K562 (cell line): ENCODE data around the gene ADARB2. TPM values are rescaled to one million over a fixed set of nuclear protein-coding genes. Genes with fewer than 3 reads are reported as not detected.

Source experiments
- ATAC-seq: fragments of 200-7000 bp; cut with Tn5 transposase; 3 replicates; pipeline ENCODE4 v1.9.1; 2020; ENCODE audit warnings: moderate library complexity
- BruUV-seq: library from RNA; stranded (reverse); fragments of 400-500 nt; replicated peaks from 2 replicates; lab custom pipeline; 2021; lab: Mats Ljungman, UMichigan
- CTCF ChIA-PET: fragments of 300-600 bp; formaldehyde crosslinking; extraction: SDS; loops from one replicate; lab custom pipeline; 2021; ENCODE audit warnings: low intra/inter-chr PET ratio; lab: Yijun Ruan, JAX
- POLR2A ChIA-PET: fragments of 300-600, 350-650 bp; sonication (Branson Sonifier 250); formaldehyde crosslinking; extraction: SDS; loops from one replicate; lab custom pipeline; 2021; ENCODE audit warnings: antibody characterized with exemption, inconsistent platforms; lab: Yijun Ruan, JAX
- DNase-seq, 4 experiments: peaks; one replicate each; pipeline versions ENCODE4 v3.0.0 to v3.0.0-alpha.2; 2011 to 2018; ENCODE audit warnings: low spot score in 3 of 4, mixed read lengths in 3 of 4; ENCODE audit errors: extremely low read depth in 1 of 4
- FAIRE-seq: peaks from 2 replicates; lab custom pipeline; 2011; peaks lifted over from hg19 to GRCh38; lab: Jason Lieb, UNC
- H2AFZ ChIP-seq: 2 replicates; pipeline ENCODE4 v1.6.0; 2011; ENCODE audit warnings: low read depth, low read length, control low read depth, inconsistent platforms
- H3K27ac ChIP-seq: fragments of 200-600 bp; 3 replicates; pipeline ENCODE4 v1.8.0; 2011; ENCODE audit warnings: low read depth, mild to moderate bottlenecking, control low read depth, inconsistent platforms, low read length, moderate library complexity, mixed read lengths; ENCODE audit errors: extremely low read depth
- H3K27me3 ChIP-seq, 2 experiments: fragments of 300-600 bp in 1 of 2; 2 replicates in 1 of 2; 3 replicates in 1 of 2; pipeline versions ENCODE4 v1.6.0 to v1.8.0; 2011; ENCODE audit warnings: inconsistent platforms in 2 of 2, low read length in 2 of 2, mild to moderate bottlenecking in 1 of 2, mixed read lengths in 1 of 2, moderate library complexity in 1 of 2; ENCODE audit not compliant: control insufficient read depth in 2 of 2, insufficient read depth in 2 of 2
- H3K36me3 ChIP-seq: fragments of 300-600 bp; 3 replicates; pipeline ENCODE4 v1.8.0; 2011; ENCODE audit warnings: mild to moderate bottlenecking, low read length, inconsistent platforms; ENCODE audit not compliant: control insufficient read depth, insufficient read depth
- H3K4me1 ChIP-seq, 2 experiments: fragments of 200-600 bp in 1 of 2; replicated peaks in 1 of 2; 2 replicates in 1 of 2; 3 replicates in 1 of 2; pipeline versions ENCODE4 v1.5.1 to v1.8.0; 2011; ENCODE audit warnings: inconsistent platforms in 2 of 2, low read length in 2 of 2, mild to moderate bottlenecking in 1 of 2, mixed read lengths in 1 of 2, moderate library complexity in 1 of 2; ENCODE audit not compliant: control insufficient read depth in 2 of 2, insufficient read depth in 2 of 2
- H3K4me2 ChIP-seq: 2 replicates; pipeline ENCODE4 v1.6.1; 2011; ENCODE audit warnings: low read length, control low read depth, inconsistent platforms, mixed read lengths; ENCODE audit not compliant: insufficient read depth
- H3K4me3 ChIP-seq: fragments of 200-600 bp; sonication (generic), shearing (Covaris generic); 2 replicates; pipeline ENCODE4 v1.5.1; 2016; ENCODE audit warnings: control low read depth, inconsistent platforms
- H3K79me2 ChIP-seq: fragments of 200-600 bp; 3 replicates; pipeline ENCODE4 v1.8.0; 2011; ENCODE audit warnings: low read length, inconsistent platforms; ENCODE audit not compliant: control insufficient read depth, insufficient read depth
- H3K9ac ChIP-seq, 2 experiments: 2 replicates each; pipeline versions ENCODE4 v1.6.0 to v1.6.1; 2011; ENCODE audit warnings: low read depth in 2 of 2, low read length in 2 of 2, control low read depth in 1 of 2, inconsistent platforms in 1 of 2, mild to moderate bottlenecking in 1 of 2, mixed read lengths in 1 of 2; ENCODE audit not compliant: insufficient read depth in 1 of 2
- H3K9me1 ChIP-seq: one replicate; pipeline ENCODE4 v1.6.0; 2011; ENCODE audit warnings: inconsistent platforms, mild to moderate bottlenecking, low read length, moderate library complexity; ENCODE audit not compliant: control insufficient read depth, insufficient read depth
- H3K9me3 ChIP-seq: replicated peaks from 2 replicates; pipeline ENCODE4 v1.5.1; 2011; ENCODE audit warnings: low read depth, low read length, inconsistent platforms; ENCODE audit not compliant: control insufficient read depth, insufficient read depth
- H4K20me1 ChIP-seq: replicated peaks from 2 replicates; pipeline ENCODE4 v1.6.1; 2011; ENCODE audit warnings: low read length, inconsistent platforms, mixed read lengths; ENCODE audit not compliant: control insufficient read depth, insufficient read depth
- CBFA2T2 ChIP-seq: fragments of 450-650 bp; conservative IDR thresholded peaks from 2 replicates; pipeline ENCODE4 v1.6.1; 2017; ENCODE audit warnings: mild to moderate bottlenecking
- PATZ1 ChIP-seq: fragments of 250-450 bp; sonication (Bioruptor Pico); IDR thresholded peaks from 2 replicates; pipeline ENCODE4 v1.5.0; 2020; ENCODE audit warnings: mild to moderate bottlenecking, borderline replicate concordance
- PPARD ChIP-seq: fragments of 250-450 bp; sonication (Bioruptor Pico); IDR thresholded peaks from 2 replicates; pipeline ENCODE4 v1.8.0; 2022; ENCODE audit warnings: inconsistent platforms, mild to moderate bottlenecking, moderate library complexity
- PURB ChIP-seq: sonication (generic); formaldehyde crosslinking; IDR thresholded peaks from 2 replicates; pipeline ENCODE4 v1.9.0; 2021; ENCODE audit warnings: low read depth, mild to moderate bottlenecking, missing genetic modification reagents
- TAF7 ChIP-seq: fragments of 450-650 bp; IDR thresholded peaks from 2 replicates; pipeline ENCODE4 v1.6.1; 2016; ENCODE audit warnings: missing genetic modification characterization, missing compliant biosample characterization
- WHSC1 ChIP-seq: IDR thresholded peaks from one replicate; pipeline ENCODE4 v1.6.1; 2012; ENCODE audit warnings: low read length, control low read depth, inconsistent platforms
- ZNF23 ChIP-seq: fragments of 250-450 bp; sonication (Bioruptor Pico); IDR thresholded peaks from 2 replicates; pipeline ENCODE4 v1.4.0; 2020; ENCODE audit warnings: mild to moderate bottlenecking
- ZNF57 ChIP-seq: fragments of 450-650 bp; formaldehyde crosslinking; IDR thresholded peaks from 2 replicates; pipeline ENCODE4 v1.4.0; 2020; ENCODE audit warnings: mild to moderate bottlenecking, moderate library complexity
- ZNF766 ChIP-seq: fragments of 200-800 bp; sonication (Bioruptor generic); conservative IDR thresholded peaks from 2 replicates; pipeline ENCODE4 v1.6.1; 2016; ENCODE audit warnings: missing genetic modification characterization, missing compliant biosample characterization
- WGBS: fragments of 100-300 bp; shearing (Covaris generic); methylation state at CpG from one replicate; pipeline ENCODE4 v1.1.6; 2016; ENCODE audit warnings: low coverage, mixed read lengths; ENCODE audit not compliant: insufficient coverage; ENCODE audit errors: missing lambda C conversion rate; 5-methylcytosine and 5-hydroxymethylcytosine counted together
- in situ Hi-C: fragments of 300-500 bp; cut with MboI; formaldehyde crosslinking; loops from 4 replicates; pipeline ENCODE4 v1.15.0; 2018; ENCODE audit warnings: inconsistent platforms, mixed read lengths
- intact Hi-C: fragments of 100-400 bp; cut with micrococcal nuclease; formaldehyde crosslinking; loops from 2 replicates; pipeline ENCODE4 v1.14.2; 2022
- polyA plus RNA-seq, 8 experiments: library from polyadenylated mRNA; depleted of rRNA in 4 of 8; stranded (reverse) in 5 of 8; unstranded in 3 of 8; fragments of >200 nt; fragmentation: Nextera tagmentation in 2 of 8; fragmentation: Illumina TruSeq in 1 of 8; extraction: Ambion mirVana in 2 of 8; extraction: Trizol in 1 of 8; gene quantifications; 2 replicates each; pipeline versions ENCODE4 v1.2.1 to v1.2.3, GENCODE V29; 2011 to 2014; ENCODE audit warnings: inconsistent platforms in 1 of 8, missing spikeins in 1 of 8
- total RNA-seq, 7 experiments: library from RNA; depleted of rRNA in 6 of 7; stranded (reverse); fragments of >200 nt in 6 of 7; fragmentation: Illumina TruSeq in 2 of 7; extraction: Trizol in 2 of 7; gene quantifications; 2 replicates each; pipeline versions ENCODE4 v1.2.1 to v1.2.3, GENCODE V29; 2011 to 2021; ENCODE audit warnings: low replicate concordance in 1 of 7
- TF ChIP-seq, protein P1 (sequence below): fragments of 450-650 bp; IDR thresholded peaks from 2 replicates; pipeline ENCODE4 v1.6.1; 2017; ENCODE audit warnings: mild to moderate bottlenecking, moderate library complexity

Gene ADARB2
- total and polyA plus RNA-seq, 9 of the 15 experiments (the other 6 are each of a cell fraction or from before 2014, with no cell fraction given): not detected

DNA sequence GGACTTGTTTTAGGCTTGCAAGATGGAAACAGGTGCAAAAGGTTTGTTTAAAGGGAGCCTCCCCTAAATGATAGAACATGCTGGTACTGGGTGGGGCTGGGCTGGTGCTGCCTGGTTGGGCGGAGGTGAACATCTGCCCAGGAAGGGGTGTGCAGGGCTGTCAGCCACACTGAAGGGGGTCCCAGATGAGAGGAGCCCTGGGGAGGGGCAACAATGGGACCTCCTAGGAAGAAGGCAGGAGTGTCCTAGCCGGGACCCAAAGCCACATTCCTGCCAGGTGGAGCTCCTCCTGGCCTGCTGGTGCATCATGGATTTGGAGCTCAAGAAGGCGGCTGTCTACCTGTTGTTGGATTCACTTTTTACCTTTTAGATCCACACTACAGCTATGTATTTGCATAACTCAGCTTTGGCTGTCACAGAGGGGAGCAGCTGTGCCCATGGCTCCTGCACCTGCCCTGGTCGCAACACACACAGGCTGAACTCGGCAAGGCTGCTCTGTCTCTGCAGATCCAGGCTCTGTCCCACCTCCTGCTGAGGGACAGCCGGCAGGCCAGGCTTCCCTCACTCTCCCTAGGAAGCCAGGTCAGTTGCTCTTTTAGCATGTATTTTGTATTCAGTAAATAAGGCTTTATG is 59.9 kb downstream of the ADARB2 start:
- peaks cover 14 to 52% of the 10 kb centered on the region in 2 experiments; a peak in 4 of 5 replicates for H3K27me3 ChIP-seq
- no peak overlapping the region for H3K27ac ChIP-seq
- CTCF ChIA-PET: no interaction called here
- in situ Hi-C loops: no loop called here
- no peak for TF ChIP-seq CBFA2T2
- no peak for TF ChIP-seq PPARD (CRISPR knock-in tag)
- TF ChIP-seq TAF7 (tag): no peak
- TF ChIP-seq, protein P1, sequence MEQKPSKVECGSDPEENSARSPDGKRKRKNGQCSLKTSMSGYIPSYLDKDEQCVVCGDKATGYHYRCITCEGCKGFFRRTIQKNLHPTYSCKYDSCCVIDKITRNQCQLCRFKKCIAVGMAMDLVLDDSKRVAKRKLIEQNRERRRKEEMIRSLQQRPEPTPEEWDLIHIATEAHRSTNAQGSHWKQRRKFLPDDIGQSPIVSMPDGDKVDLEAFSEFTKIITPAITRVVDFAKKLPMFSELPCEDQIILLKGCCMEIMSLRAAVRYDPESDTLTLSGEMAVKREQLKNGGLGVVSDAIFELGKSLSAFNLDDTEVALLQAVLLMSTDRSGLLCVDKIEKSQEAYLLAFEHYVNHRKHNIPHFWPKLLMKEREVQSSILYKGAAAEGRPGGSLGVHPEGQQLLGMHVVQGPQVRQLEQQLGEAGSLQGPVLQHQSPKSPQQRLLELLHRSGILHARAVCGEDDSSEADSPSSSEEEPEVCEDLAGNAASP: no peak
- TF ChIP-seq WHSC1: no peak
- TF ChIP-seq ZNF57 (CRISPR knock-in tag): no peak
- TF ChIP-seq ZNF23 (CRISPR knock-in tag): no peak
- no peak for TF ChIP-seq ZNF766
- TF ChIP-seq PATZ1 (CRISPR knock-in tag): no peak
- no peak for TF ChIP-seq PURB (CRISPR knock-in tag)
- no peaks in the 10 kb centered on the region for H3K9me1 ChIP-seq
- no peak for DNase-seq
- no peak overlapping the region for H2AFZ ChIP-seq
- no peak overlapping the region for H3K4me2 ChIP-seq
- intact Hi-C loops: no loop called here
- no peaks in the 10 kb centered on the region for H3K9me3 ChIP-seq
- WGBS: 1% methylated on average over 6 of the region's 6 CpGs
- H3K9ac ChIP-seq: no peak overlapping the region
- H3K4me3 ChIP-seq: no peak overlapping the region
- FAIRE-seq: no peak
- no peaks in the 10 kb centered on the region for H3K36me3 ChIP-seq
- ATAC-seq: no peak
- peaks cover 10% of the 10 kb centered on the region; the same call in 1 of the 2 replicates for H4K20me1 ChIP-seq
- POLR2A ChIA-PET: no interaction called here
- H3K79me2 ChIP-seq: no peaks in the 10 kb centered on the region
- H3K4me1 ChIP-seq: no peaks in the 10 kb centered on the region
- no TSS peak for BruUV-seq
